Subcutaneous abdominal adipose tissue (tissue), 5 donors: ENCODE measurements around the gene ASPG.

Source experiments
- H3K27ac ChIP-seq: one replicate; pipeline ENCODE4 v1.7.0; 2013; ENCODE audit warnings: low read depth, mild to moderate bottlenecking, inconsistent platforms, low read length, moderate library complexity
- H3K27me3 ChIP-seq, 5 donors: one replicate each; pipeline ENCODE4 v1.7.0; 2013; ENCODE audit warnings: low read length in 5 of 5, inconsistent platforms in 1 of 5; ENCODE audit not compliant: control insufficient read depth in 5 of 5, insufficient read depth in 4 of 5
- H3K36me3 ChIP-seq, 5 donors: one replicate each; pipeline ENCODE4 v1.7.0; 2013; ENCODE audit warnings: low read length in 5 of 5; ENCODE audit not compliant: control insufficient read depth in 5 of 5, insufficient read depth in 5 of 5
- H3K4me1 ChIP-seq, 5 donors: one replicate each; pipeline ENCODE4 v1.7.0; 2013; ENCODE audit warnings: low read length in 5 of 5, mild to moderate bottlenecking in 3 of 5, moderate library complexity in 1 of 5; ENCODE audit not compliant: control insufficient read depth in 5 of 5, insufficient read depth in 5 of 5
- H3K4me3 ChIP-seq, 5 donors: one replicate each; pipeline ENCODE4 v1.7.0; 2013; ENCODE audit warnings: low read length in 5 of 5, low read depth in 1 of 5
- H3K9ac ChIP-seq, 5 donors: one replicate each; pipeline ENCODE4 v1.7.0; 2013; ENCODE audit warnings: low read length in 5 of 5, mild to moderate bottlenecking in 4 of 5, moderate library complexity in 3 of 5
- H3K9me3 ChIP-seq, 5 donors: one replicate each; pipeline ENCODE4 v1.7.0; 2013; ENCODE audit warnings: low read length in 5 of 5; ENCODE audit not compliant: control insufficient read depth in 5 of 5
- donor health status: healthy.
- donor health status: healthy.
- donor health status: healthy.
- donor health status: healthy.
- donor health status: healthy.

The ASPG gene

GRCh38 chr14:104072586-104072985 is 12.9 kb upstream of the ASPG start:
- H3K27ac ChIP-seq, result no peak overlapping the region
- peaks cover 0 to 11% (median 4%) of the 10 kb centered on the region in 5 donors for H3K27me3 ChIP-seq
- H3K36me3 ChIP-seq, result no peaks in the 10 kb centered on the region
- H3K4me1 ChIP-seq, result no peaks in the 10 kb centered on the region
- no peak overlapping the region for H3K9ac ChIP-seq
- H3K4me3 ChIP-seq, result no peak overlapping the region
- H3K9me3 ChIP-seq, result peaks cover 4 to 9% (median 7%) of the 10 kb centered on the region in 5 donors

- Histone ChIP-seq H3K4me3 (no peak overlapping the region), H3K36me3 (no peaks in the 10 kb centered on the region), H3K9me3 (peaks cover 4 to 9% (median 7%) of the 10 kb centered on the region in 5 donors), H3K27ac (no peak overlapping the region), H3K4me1 (peaks cover 0 to 3% (median 3%) of the 10 kb centered on the region in 5 donors), H3K27me3 (peaks cover 0 to 11% (median 4%) of the 10 kb centered on the region in 5 donors), H3K9ac (no peak overlapping the region)
These were observed 11.7 kb upstream of the ASPG start for GRCh38 chr14:104073764-104074163.

DNA sequence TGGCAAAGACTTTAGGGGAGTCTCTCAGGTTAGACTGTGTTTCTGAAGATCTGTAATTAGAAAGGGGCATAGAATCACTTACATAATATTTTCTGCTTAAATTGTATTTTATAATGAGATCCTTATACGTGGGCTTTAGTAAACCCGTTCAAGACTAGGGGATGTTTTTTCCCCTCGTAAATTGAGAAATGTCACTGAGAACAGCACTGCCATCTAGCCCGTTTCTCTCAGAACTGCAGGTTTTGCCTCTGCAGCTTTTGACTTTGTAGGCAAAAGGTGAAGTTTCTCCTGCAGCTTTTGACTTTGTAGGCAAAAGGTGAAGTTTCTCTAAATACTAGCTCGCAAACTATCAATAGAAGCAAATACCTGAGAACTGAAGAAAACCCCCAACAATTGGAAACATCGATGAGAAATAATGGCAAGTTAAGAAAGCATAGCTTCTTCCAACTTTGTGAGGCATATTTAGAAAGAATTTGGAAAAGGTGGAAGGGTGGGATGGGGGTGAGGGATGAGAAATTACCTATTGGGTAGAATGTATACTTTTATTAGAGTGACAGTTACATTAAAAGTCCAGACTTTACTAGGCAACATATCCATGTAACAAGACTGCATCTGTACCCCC is 9.9 kb upstream of the ASPG start:
- Histone ChIP-seq H3K4me3 (no peak overlapping the region), H3K27me3 (peaks cover 0 to 1% (median 0%) of the 10 kb centered on the region in 5 donors), H3K27ac (no peak overlapping the region), H3K4me1 (peaks cover 0 to 3% (median 3%) of the 10 kb centered on the region in 5 donors), H3K9ac (no peak overlapping the region), H3K36me3 (no peaks in the 10 kb centered on the region), H3K9me3 (peaks cover 4 to 9% (median 7%) of the 10 kb centered on the region in 5 donors)

DNA sequence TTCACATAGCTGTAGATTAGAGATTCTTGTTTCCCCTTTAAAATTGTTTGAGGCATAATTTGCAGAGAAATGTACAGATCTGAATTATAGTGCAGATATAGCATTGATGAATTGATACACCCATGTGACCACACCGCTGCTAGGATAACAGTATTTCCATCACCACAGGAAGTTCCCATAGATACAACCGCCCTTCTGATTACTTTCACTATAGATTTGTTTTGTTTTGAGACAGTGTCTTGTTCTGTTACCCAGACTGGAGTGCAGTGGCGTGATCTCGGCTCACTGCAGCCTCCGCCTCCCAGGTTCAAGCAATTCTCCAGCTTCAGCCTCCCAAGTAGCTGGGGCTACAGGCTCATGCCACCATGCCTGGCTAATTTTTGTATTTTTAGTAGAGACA is 8.8 kb upstream of the ASPG start:
- Histone ChIP-seq H3K9ac (no peak overlapping the region), H3K4me3 (no peak overlapping the region), H3K27me3 (peaks cover 0 to 8% (median 2%) of the 10 kb centered on the region in 5 donors), H3K4me1 (peaks cover 0 to 3% (median 3%) of the 10 kb centered on the region in 5 donors), H3K36me3 (no peaks in the 10 kb centered on the region), H3K9me3 (peaks cover 4 to 9% (median 7%) of the 10 kb centered on the region in 5 donors), H3K27ac (no peak overlapping the region)

GRCh38 chr14:104078031-104078455 is 7.5 kb upstream of the ASPG start:
- Histone ChIP-seq H3K4me1 (peaks cover 0 to 3% (median 3%) of the 10 kb centered on the region in 5 donors), H3K27me3 (peaks cover 8 to 21% (median 14%) of the 10 kb centered on the region in 5 donors), H3K9ac (no peak overlapping the region), H3K9me3 (peaks cover 4 to 9% (median 7%) of the 10 kb centered on the region in 5 donors), H3K27ac (no peak overlapping the region), H3K4me3 (no peak overlapping the region), H3K36me3 (no peaks in the 10 kb centered on the region)

GRCh38 chr14:104080376-104081260 is 4.9 kb upstream of the ASPG start:
- H3K4me3 ChIP-seq, result no peak overlapping the region
- H3K36me3 ChIP-seq, result no peaks in the 10 kb centered on the region
- no peaks in the 10 kb centered on the region for H3K9me3 ChIP-seq
- H3K4me1 ChIP-seq, result peaks cover 2 to 12% (median 6%) of the 10 kb centered on the region in 5 donors
- H3K9ac ChIP-seq, result no peak overlapping the region
- H3K27ac ChIP-seq, result no peak overlapping the region
- H3K27me3 ChIP-seq, result peaks cover 19 to 34% (median 22%) of the 10 kb centered on the region in 5 donors

DNA sequence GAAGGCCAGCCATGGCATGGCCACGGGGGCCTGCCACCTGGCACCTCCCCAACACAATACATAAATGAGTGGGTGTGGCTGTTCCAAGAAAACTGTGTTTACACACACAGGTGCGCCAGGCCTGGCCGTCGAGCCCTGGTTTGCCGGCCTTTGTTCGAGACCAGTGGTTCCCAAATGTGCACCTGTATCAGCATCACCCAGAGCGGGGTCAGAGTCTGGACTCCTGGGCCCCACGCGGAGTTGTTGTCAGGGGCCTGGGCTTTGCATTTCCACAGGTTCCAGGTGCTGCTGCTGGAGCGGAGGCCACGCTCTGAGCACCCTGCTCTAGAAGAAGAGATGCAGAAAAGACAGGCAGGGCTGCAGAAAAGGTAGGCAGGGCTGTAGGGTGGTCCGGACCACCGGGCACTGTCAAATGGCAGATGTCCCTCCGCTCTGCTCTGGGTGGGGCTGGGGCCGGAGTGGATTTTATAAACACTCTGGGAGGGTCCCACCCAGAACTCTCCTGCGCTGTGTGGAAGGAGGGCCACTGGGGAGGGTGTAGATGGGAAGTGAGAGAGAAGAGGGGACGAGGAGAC is 4.2 kb upstream of the ASPG start:
- Histone ChIP-seq H3K27me3 (peaks cover 26 to 41% (median 30%) of the 10 kb centered on the region in 5 donors), H3K27ac (no peak overlapping the region), H3K9ac (no peak overlapping the region), H3K36me3 (no peaks in the 10 kb centered on the region), H3K4me3 (no peak overlapping the region), H3K4me1 (peaks cover 2 to 20% (median 9%) of the 10 kb centered on the region in 5 donors), H3K9me3 (no peaks in the 10 kb centered on the region)

- no peak overlapping the region for H3K9ac ChIP-seq
- H3K36me3 ChIP-seq, result no peaks in the 10 kb centered on the region
- H3K9me3 ChIP-seq, result no peaks in the 10 kb centered on the region
- H3K4me1 ChIP-seq, result peaks cover 2 to 22% (median 9%) of the 10 kb centered on the region in 5 donors
- no peak overlapping the region for H3K4me3 ChIP-seq
- H3K27me3 ChIP-seq, result peaks cover 33 to 44% (median 34%) of the 10 kb centered on the region in 5 donors
- no peak overlapping the region for H3K27ac ChIP-seq
These were observed 3.5 kb upstream of the ASPG start for GRCh38 chr14:104081951-104082464.

- Histone ChIP-seq H3K27me3 (peaks cover 37 to 49% (median 41%) of the 10 kb centered on the region in 5 donors), H3K9me3 (no peaks in the 10 kb centered on the region), H3K27ac (no peak overlapping the region), H3K4me1 (peaks cover 2 to 27% (median 10%) of the 10 kb centered on the region in 5 donors), H3K9ac (no peak overlapping the region), H3K4me3 (no peak overlapping the region), H3K36me3 (no peaks in the 10 kb centered on the region)
These were observed 2.7 kb upstream of the ASPG start for GRCh38 chr14:104082807-104083206.
